Measurements from ENCODE around the gene SLC12A4.
A peak's percentile ranks its signal among the peaks of the same experiment; 100 is the strongest.
"Not testable (repeated sequence)": the region's sequence is repeated elsewhere in the genome, so short reads cannot be mapped to it uniquely, and the experiment has no call there.

The SLC12A4 gene

GRCh38 chr16:67968400-67969253 lies at the start of gene SLC12A4:
SLC12A4 (minus strand) TSS chr16:67968637; CDS start chr16:67968553, 84 bp downstream.
- peak; percentile 83 for DNase-seq (ENCODE audit: low spot score)

DNA sequence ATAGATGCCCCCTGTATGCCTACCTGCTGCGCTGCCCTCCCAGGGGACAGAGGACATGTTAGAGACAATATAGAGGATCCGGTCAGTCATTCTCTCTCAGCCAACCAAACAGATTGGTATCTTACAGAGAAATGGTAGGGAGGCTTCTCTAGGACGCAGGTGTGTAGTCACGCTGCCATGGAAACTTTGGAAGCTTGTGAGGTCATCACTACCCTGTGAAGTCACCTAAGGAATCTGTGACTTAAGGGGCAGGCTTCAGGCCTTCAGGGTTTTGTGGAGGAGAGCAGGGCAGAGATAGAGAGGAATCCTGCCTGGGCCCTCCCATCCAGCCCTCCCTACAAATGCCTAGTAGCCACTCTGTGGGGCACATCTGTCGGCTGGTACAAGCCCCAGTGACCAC lies 47.2 kb upstream of the SLC12A4 start, which contains the start of gene DPEP2NB:
DPEP2NB (minus strand) TSS at position 231 of the 400 bp plus-strand sequence; CDS start at position 90, 141 bp downstream.
- DNase-seq (ENCODE audit: low spot score) = no peak

DNA sequence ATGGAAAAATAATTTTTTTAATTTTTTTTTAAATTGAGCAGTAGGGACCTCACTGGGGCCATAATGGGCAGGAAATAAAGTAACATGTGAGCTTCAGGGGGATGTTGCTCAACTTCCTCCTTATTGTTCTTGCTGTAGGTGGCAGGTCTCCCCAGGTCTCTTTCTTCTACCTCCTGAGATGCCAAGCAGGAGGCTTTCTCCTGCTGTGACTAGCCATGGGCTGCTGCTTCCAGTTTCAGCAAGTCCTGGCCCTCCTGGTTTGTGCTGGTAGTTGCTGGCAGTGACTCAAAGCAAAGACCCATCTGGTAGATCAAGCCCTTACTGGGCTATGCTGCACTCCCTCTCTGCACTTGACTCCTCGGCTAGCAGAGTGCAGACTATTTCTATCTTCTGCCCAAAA lies 45.0 kb upstream of the SLC12A4 start:
- no peak for DNase-seq (ENCODE audit: low spot score)

GRCh38 chr16:68009872-68010271 lies 41.4 kb upstream of the SLC12A4 start:
- DNase-seq (ENCODE audit: low spot score) = not testable (repeated sequence)

DNA sequence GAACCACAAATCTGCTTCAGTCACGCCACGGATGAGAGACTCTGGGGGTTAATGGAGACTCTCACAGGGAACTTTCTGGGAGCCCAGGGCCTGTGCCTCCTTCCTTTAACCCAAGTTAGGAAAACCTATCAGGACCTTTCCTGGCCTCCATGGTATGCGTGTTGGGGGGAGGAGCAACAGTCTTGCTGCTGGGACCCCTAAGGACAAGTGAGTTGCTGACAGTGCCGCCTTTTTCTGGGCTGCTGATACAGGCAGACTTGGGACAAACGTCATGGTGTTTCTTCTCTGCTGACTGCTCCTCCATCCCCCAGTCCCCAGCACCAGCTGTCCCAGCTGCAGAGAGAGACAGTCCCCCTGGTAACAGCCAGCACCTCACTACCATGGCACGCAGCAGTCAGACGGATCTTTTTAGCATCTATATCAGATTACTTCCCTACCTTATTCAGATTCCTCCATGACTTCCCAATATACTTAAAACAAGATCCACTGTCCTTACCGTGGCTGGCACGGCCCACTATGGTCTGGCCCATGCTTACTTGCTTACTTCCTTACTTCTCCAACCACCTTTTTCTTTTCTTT lies 40.8 kb upstream of the SLC12A4 start:
- no peak for DNase-seq (ENCODE audit: low spot score)

DNA sequence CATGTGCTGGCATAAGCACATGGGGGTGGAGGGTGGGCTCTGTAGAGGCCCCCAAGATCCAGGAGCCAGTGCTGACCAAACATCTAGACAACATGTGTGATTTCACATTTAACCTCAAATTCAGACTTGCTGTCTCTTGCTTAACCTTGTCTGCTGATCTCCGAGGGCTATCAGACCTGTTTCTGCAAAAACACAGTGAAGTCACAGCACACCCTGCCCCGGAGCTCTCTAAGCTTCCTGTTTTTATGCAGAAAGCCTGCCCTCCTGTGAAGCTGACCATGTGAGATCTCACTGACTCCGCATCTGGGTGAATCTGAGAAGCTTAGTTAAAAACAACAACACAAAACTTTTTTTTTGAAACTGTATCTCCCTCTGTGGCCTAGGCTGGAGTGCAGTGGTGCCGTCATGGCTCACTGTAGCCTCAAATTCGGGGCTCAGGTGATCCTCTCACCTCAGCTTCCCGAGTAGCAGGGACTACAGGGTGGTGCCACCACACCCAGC lies 37.4 kb upstream of the SLC12A4 start:
- DNase-seq (ENCODE audit: low spot score) = peak; percentile 70

DNA sequence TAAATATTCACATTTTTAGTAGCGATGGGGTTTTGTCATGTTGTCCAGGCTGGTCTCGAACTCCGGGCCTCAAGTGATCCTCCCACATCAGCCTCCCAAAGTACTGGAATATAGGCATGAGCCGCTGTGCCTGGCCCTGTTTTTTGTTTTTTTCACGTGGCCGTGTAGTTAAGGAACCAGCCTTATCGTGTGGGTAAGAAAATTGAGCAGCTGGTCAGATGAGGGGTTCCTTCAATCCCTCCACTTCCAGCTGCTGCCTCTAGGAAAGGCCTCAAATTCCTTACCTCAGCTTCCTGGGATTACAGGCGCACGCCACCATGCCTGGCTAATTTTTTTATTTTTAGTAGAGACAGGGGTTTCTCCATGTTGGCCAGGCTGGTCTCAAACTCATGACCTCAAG lies 36.8 kb upstream of the SLC12A4 start:
- no peak for DNase-seq (ENCODE audit: low spot score)

DNA sequence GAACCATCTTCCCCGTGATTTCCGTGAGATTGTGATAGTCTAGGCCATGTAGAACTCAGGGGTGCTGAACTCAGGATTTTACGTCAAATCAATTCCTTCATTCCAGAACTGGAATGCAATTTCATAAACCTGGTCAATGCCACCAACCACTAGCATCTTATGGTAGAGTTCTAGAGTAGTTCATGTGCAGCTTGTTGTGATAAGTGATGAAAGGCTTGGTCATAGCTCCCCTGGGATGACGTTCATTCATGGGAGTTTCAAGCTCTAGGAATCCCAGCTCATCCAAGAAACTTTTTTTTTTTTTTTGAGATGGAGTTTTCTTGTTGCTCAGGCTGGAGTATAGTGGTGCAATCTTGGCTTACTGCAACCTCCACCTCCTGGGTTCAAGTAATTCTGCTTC lies 34.6 kb upstream of the SLC12A4 start:
- DNase-seq (ENCODE audit: low spot score) = no peak

DNA sequence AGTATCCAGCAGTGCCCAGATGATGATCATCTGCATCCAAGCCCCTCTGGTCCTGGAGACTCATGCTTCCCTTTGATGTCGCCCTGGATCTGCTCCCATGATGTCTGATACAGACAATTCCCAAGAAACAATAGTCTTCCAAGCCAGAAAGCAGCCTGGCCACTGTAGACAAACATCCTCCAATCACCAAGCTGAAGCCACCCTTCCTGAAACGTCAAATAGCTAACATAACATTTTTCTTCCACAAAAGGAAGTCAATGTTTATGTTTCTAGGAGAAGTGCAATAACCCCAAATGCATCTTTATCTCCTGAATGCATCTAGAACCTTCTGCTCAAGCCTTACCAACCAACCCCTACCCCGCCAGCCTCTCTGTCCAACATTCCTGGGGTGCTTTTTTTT lies 32.0 kb upstream of the SLC12A4 start:
- no peak for DNase-seq (ENCODE audit: low spot score)

- no peak for DNase-seq (ENCODE audit: low spot score)
Observed at GRCh38 chr16:67999985-68000384, 31.5 kb upstream of the SLC12A4 start.

GRCh38 chr16:67998779-67999688 lies 30.6 kb upstream of the SLC12A4 start, which contains the start of gene DPEP2:
DPEP2 (minus strand) TSS chr16:67999484; CDS start chr16:67993212, 6,272 bp downstream.
- DNase-seq (ENCODE audit: low spot score) = peak; percentile 62

DNA sequence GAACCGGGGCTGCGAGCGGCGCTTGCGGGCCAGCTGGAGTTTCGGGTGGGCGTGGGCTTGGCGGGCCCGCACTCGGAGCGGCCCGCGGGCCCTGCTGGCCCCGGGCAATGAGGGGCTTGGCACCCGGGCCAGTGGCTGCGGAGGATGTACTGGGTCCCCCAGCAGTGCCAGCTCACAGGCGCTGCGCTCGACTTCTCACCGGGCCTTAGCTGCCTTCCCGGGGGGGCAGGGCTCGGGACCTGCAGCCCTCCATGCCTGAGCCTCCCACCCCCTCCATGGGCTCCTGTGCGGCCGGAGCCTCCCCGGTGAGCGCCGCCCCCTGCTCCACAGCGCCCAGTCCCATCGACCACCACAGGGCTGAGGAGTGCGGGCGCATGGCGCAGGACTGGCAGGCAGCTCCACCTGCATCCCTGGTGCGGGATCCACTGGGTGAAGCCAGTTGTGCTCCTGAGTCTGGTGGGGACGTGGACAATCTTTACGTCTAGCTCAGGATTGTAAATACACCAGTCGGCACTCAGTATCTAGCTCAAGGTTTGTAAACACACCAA lies 29.9 kb upstream of the SLC12A4 start:
- not testable (repeated sequence) for DNase-seq (ENCODE audit: low spot score)

GRCh38 chr16:67996666-67997065 lies 28.2 kb upstream of the SLC12A4 start:
- DNase-seq (ENCODE audit: low spot score) = no peak

DNA sequence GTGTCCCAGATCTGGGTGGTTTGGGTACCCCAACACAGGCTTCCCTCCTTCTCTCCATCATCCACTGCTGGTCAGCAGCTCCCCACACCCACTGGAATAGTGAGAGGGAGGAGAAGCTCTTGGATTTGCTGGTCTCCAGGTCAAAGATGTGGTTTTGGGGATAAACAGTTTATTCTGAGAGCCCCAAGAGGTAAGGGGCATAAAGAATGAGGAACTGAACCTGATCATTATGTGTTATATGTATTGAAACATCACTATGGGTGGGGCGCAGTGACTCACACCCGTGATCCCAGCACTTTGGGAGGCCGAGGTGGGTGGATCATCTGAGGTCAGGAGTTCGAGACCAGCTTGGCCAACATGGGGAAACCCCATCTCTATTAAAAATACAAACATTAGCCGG lies 27.0 kb upstream of the SLC12A4 start:
- DNase-seq (ENCODE audit: low spot score) = peak; percentile 27

DNA sequence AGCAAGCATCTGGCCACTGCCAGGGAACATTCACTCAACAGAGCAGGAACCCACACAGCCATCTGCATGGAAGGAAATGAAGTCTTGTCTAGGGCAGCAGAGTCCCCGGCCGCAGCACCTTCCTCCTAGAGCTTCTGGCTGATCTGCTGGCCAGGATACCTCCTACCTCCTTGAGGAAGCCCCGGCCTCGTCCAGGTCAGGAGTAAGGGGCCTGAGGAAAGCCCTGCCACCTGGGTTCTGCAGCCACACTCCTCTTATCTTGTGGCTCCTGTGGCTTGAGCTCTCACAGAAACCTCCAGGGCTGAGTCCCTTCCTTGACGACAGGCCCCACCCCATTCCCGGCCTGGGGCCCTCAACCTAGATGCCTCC lies 25.6 kb upstream of the SLC12A4 start:
- DNase-seq (ENCODE audit: low spot score) = not testable (repeated sequence)

GRCh38 chr16:67993207-67994039 lies 25.0 kb upstream of the SLC12A4 start:
- DNase-seq (ENCODE audit: low spot score) = peak; percentile 81

DNA sequence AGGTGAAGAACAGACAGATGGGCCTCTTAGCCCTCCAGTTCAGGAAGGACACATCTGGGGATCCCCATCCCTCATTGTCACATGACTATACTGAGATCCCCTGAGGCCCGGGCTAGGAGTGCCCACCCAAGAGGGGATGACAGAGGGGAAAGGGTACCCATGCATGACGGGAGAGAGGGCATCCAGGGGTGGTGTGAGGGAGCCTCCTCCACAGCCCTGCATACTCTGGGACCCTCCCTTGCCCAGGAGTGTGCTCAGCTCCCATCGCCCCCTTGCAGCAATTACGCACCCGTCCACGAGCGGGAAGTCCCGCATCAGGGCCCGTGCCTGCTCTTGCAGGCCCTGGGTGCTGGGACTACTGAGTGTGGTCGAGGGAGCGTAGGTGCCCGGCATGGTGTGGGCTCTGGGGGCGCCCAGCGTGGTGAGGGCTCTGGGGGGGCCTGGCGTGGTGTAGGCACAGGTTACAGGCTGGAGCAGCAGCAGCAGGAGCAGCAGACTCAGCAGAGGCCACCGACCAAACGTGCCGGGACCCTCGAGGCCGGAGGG lies 24.3 kb upstream of the SLC12A4 start:
- no peak for DNase-seq (ENCODE audit: low spot score)

- no peak for DNase-seq (ENCODE audit: low spot score)
Observed at GRCh38 chr16:67990018-67990386, 21.6 kb upstream of the SLC12A4 start.

DNA sequence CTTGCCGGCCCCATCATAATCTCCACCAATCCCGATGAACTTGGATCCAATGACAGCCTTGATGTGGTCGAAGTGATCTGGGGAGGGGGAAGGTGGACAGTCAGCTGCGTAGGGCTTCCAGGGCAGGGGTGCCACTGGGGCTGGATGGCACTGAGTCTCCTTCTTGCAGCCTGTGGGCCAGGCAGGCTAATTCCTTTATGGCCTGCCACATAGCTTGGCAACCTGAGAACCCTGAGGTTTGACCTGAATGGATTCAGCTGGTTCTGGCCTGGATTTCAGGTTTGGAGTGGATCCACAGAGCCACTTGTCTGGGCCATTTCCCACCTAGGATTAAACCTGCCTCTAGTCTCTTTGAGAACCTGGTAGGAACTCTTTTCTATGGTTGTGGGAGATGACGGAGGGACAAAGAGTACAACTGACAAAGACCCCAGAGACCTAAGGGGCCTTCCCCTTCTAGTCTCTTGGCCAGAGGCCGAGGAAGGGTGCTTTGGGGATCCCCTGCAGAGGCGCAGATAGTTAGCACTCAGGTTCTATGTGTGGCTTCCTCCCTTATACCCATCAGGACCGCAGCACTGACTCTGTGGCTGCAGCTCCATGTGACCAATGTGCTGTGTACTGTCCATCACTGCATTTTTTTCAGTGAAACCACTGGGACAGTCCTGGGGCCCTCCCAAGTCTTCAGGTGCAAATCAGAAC lies 21.0 kb upstream of the SLC12A4 start:
- no peak for DNase-seq (ENCODE audit: low spot score)

- no peak for DNase-seq (ENCODE audit: low spot score)
Observed at GRCh38 chr16:67988675-67989074, 20.2 kb upstream of the SLC12A4 start.

Data from CD4-positive, alpha-beta T cell treated with Interleukin-15 for 4 hours (primary cell).